Transverse colon (tissue), 4 donors: ENCODE results near the gene KAT7. TPM values are rescaled to one million over a fixed set of nuclear protein-coding genes. Genes with fewer than 3 reads are reported as not detected.

Experiments used
- DNase-seq: peaks from one replicate; pipeline ENCODE4 v3.0.0-alpha.2; 2019
- H3K27ac ChIP-seq, 4 donors: fragments of 200-600 bp; sonication (generic); 2 replicates each; pipeline ENCODE4 v1.5.1; 2016 to 2018; ENCODE audit warnings: inconsistent platforms in 4 of 4
- H3K27me3 ChIP-seq: fragments of 200-600 bp; sonication (generic); 2 replicates; pipeline ENCODE4 v1.5.1; 2017; ENCODE audit warnings: inconsistent platforms
- H3K36me3 ChIP-seq, 4 donors: fragments of 200-600 bp; sonication (generic); 2 replicates each; pipeline ENCODE4 v1.5.1; 2017 to 2019; ENCODE audit warnings: inconsistent platforms in 4 of 4
- H3K4me1 ChIP-seq, 4 donors: fragments of 200-600 bp; sonication (generic); 2 replicates each; pipeline ENCODE4 v1.5.1; 2017 to 2020; ENCODE audit warnings: inconsistent platforms in 4 of 4
- H3K4me3 ChIP-seq, 4 donors: fragments of 200-600 bp; sonication (generic); 1 replicate in 1 of 4; 2 replicates in 3 of 4; pipeline versions ENCODE4 v1.5.1 to v1.6.1; 2017 to 2019; ENCODE audit warnings: inconsistent platforms in 4 of 4
- H3K9me3 ChIP-seq, 2 donors: fragments of 200-600 bp; sonication (generic); 2 replicates each; pipeline ENCODE4 v1.5.1; 2017 to 2019; ENCODE audit warnings: inconsistent platforms in 2 of 2
- EP300 ChIP-seq: sonication (generic); formaldehyde crosslinking; IDR thresholded peaks from one replicate; pipeline ENCODE4 v1.6.1; 2017; ENCODE audit warnings: antibody characterized with exemption, low read depth
- POLR2A ChIP-seq: fragments of 450-650 bp; IDR thresholded peaks from one replicate; pipeline ENCODE4 v1.6.1; 2016; ENCODE audit warnings: antibody characterized with exemption, mild to moderate bottlenecking, moderate library complexity
- POLR2AphosphoS5 ChIP-seq, 3 donors: sonication (generic); formaldehyde crosslinking; IDR thresholded peaks; one replicate each; pipeline ENCODE4 v1.6.1; 2016; ENCODE audit warnings: antibody characterized with exemption in 3 of 3
- WGBS, 2 donors: methylation state at CpG; one replicate each; pipeline ENCODE4 v1.1.5; 2018; ENCODE audit warnings: low coverage in 1 of 2; 5-methylcytosine and 5-hydroxymethylcytosine counted together
- in situ Hi-C, 4 donors: fragments of 200-750 bp; cut with MboI; loops; one replicate each; pipeline versions ENCODE4 v1.15.0 to v1.15.1; 2017; ENCODE audit warnings: low sequenced_read_pairs in 3 of 4, low pct_ligation_motif_present in 1 of 4, low pct_unique_long_range_greater_than_20kb in 1 of 4
- intact Hi-C: fragments of 100-400 bp; cut with DNase I; formaldehyde crosslinking; loops from one replicate; pipeline ENCODE4 v1.15.1; 2023; ENCODE audit warnings: low total_unique reads
- total RNA-seq, 4 donors: library from RNA; depleted of rRNA; stranded (reverse); fragments of >200 nt; gene quantifications; one replicate each; pipeline ENCODE4 v1.1.0, GENCODE V29; 2016
- TF ChIP-seq, protein P1 (sequence below), 5 experiments: fragments of 200-600 bp in 3 of 5; fragments of 450-650 bp in 2 of 5; sonication (generic) in 3 of 5; IDR thresholded peaks; 1 replicate in 2 of 5; 2 replicates in 3 of 5; pipeline ENCODE4 v1.5.1; 2016 to 2017; ENCODE audit warnings: antibody characterized with exemption in 5 of 5, inconsistent platforms in 3 of 5, mild to moderate bottlenecking in 2 of 5, moderate library complexity in 1 of 5

The KAT7 gene
- total RNA-seq, 4 donors from 2014 or later: 21.3 to 54.2 (median 32.8) TPM

DNA sequence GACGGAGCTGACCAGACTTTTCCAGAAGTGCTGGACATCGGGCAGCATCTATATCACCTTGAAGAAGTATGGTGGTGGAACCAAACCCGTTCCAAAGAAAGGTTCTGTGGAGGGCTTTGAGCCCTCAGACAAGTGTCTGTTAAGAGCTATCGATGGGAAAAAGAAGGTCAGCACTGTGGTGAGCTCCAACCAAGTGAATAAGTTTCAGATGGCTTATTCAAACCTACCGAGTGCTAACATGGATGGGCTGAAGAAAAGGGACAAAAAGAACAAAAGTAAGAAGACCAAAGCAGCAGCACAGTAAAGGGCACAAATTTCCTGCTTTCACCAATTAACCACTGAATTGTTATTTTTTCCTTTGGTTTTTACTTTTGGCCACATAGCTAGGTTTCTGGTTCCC is 6.9 kb downstream of the KAT7 start:
- 62 to 81% methylated on average over 5 of the region's 5 CpGs for WGBS, 2 donors
- peaks cover 0 to 73% (median 25%) of the 10 kb centered on the region in 4 donors for H3K36me3 ChIP-seq

DNA sequence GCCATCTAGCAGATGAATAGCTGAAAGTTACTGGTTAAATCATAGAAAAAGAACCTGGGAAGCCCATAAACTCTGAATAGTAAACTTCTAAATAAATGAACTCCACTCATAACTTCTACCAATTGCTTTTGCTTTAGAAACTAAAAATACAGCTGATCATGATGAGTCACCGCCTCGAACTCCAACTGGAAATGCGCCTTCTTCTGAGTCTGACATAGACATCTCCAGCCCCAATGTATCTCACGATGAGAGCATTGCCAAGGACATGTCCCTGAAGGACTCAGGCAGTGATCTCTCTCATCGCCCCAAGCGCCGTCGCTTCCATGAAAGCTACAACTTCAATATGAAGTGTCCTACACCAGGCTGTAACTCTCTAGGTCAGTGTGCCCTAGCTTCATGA is 9.7 kb downstream of the KAT7 start:
- peaks cover 0 to 75% (median 25%) of the 10 kb centered on the region in 4 donors for H3K36me3 ChIP-seq

More for the DNA sequence above, 6.9 kb downstream of the KAT7 start:
- no peaks in the 10 kb centered on the region for H3K27me3 ChIP-seq
- H3K4me3 ChIP-seq: no peak overlapping the region
- intact Hi-C loops: no loop called here
- H3K4me1 ChIP-seq: peaks cover 0 to 38% (median 8%) of the 10 kb centered on the region in 4 donors
- no peak for DNase-seq
- no peak overlapping the region for H3K27ac ChIP-seq
- TF ChIP-seq POLR2AphosphoS5 (IDR thresholded peaks at IDR 0.05): no peak
- TF ChIP-seq POLR2A: no peak
- TF ChIP-seq, protein P1, sequence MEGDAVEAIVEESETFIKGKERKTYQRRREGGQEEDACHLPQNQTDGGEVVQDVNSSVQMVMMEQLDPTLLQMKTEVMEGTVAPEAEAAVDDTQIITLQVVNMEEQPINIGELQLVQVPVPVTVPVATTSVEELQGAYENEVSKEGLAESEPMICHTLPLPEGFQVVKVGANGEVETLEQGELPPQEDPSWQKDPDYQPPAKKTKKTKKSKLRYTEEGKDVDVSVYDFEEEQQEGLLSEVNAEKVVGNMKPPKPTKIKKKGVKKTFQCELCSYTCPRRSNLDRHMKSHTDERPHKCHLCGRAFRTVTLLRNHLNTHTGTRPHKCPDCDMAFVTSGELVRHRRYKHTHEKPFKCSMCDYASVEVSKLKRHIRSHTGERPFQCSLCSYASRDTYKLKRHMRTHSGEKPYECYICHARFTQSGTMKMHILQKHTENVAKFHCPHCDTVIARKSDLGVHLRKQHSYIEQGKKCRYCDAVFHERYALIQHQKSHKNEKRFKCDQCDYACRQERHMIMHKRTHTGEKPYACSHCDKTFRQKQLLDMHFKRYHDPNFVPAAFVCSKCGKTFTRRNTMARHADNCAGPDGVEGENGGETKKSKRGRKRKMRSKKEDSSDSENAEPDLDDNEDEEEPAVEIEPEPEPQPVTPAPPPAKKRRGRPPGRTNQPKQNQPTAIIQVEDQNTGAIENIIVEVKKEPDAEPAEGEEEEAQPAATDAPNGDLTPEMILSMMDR (IDR thresholded peaks at IDR 0.05): no peak
- no peak for TF ChIP-seq EP300
- in situ Hi-C loops: no loop called here
- H3K9me3 ChIP-seq: no peaks in the 10 kb centered on the region

DNA sequence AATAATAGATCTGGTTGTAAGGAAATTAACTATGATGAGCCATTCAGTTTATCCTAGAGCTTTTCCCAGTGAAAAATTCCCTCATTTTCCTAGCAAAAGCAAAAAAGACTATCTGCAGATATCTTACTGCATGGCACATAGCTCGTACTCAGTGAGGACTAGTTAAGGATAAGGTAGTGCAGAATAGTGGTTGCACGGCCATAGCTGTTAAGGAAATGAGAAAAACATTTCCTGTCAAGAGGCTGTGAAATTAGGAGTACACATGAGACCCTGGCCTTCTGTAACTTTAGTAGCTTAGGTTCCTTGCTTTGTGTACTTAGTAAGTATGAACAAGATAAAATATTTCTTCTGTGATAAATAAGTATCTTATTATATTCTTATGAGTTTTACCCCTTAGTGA is 10.3 kb downstream of the KAT7 start:
- in situ Hi-C loops (no loop called here), intact Hi-C loops (no loop called here)
- no peak overlapping the region for H3K27ac ChIP-seq
- no peak overlapping the region for H3K4me3 ChIP-seq
- DNase-seq: no peak
- TF ChIP-seq, protein P1 (IDR thresholded peaks at IDR 0.05): no peak
- TF ChIP-seq POLR2A: no peak
- TF ChIP-seq POLR2AphosphoS5 (IDR thresholded peaks at IDR 0.05): no peak
- no peak for TF ChIP-seq EP300
- whole genome bisulfite sequencing, 2 donors: 70 to 83% methylated on average over 2 of the region's 2 CpGs
- no peaks in the 10 kb centered on the region for H3K27me3 ChIP-seq
- no peaks in the 10 kb centered on the region for H3K9me3 ChIP-seq
- H3K36me3 ChIP-seq: peaks cover 0 to 71% (median 25%) of the 10 kb centered on the region in 4 donors
- peaks cover 0 to 8% (median 0%) of the 10 kb centered on the region in 4 donors for H3K4me1 ChIP-seq

More for the DNA sequence above, 9.7 kb downstream of the KAT7 start:
- Histone ChIP-seq H3K9me3 (no peaks in the 10 kb centered on the region), H3K27ac (no peak overlapping the region), H3K4me3 (no peak overlapping the region), H3K27me3 (no peaks in the 10 kb centered on the region), H3K4me1 (peaks cover 0 to 12% (median under 1%) of the 10 kb centered on the region in 4 donors)
- TF ChIP-seq POLR2A: no peak
- TF ChIP-seq, protein P1 (IDR thresholded peaks at IDR 0.05): no peak
- no peak for TF ChIP-seq POLR2AphosphoS5 (IDR thresholded peaks at IDR 0.05)
- TF ChIP-seq EP300: no peak
- in situ Hi-C loops: no loop called here
- DNase-seq: no peak
- WGBS, 2 donors: 85 to 92% methylated on average over 8 of the region's 8 CpGs
- intact Hi-C loops: no loop called here

DNA sequence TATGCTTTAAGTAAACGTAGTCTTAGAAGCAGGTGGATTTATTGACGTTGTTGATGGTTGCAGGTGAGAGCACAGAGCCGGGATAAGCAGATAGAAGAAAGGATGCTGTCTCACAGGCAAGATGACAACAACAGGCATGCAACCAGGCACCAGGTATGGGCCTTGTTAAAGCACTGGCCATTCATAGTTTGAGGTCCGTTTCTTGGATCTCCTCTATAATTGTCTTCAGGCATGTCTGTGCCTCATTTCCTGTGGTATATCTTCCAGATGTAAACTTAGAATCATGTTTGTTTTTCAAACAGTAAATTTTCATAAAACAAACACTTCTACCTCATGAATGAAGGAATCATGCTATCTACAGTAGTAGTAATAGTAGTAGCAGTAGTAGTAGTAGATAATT is 20.6 kb downstream of the KAT7 start:
- Histone ChIP-seq H3K4me1 (no peaks in the 10 kb centered on the region), H3K4me3 (no peak overlapping the region), H3K9me3 (no peaks in the 10 kb centered on the region), H3K27me3 (no peaks in the 10 kb centered on the region), H3K36me3 (peaks cover 0 to 74% (median 25%) of the 10 kb centered on the region in 4 donors), H3K27ac (no peak overlapping the region)
- 48 to 68% methylated on average over 4 of the region's 4 CpGs for WGBS, 2 donors
- TF ChIP-seq, protein P1 (IDR thresholded peaks at IDR 0.05): no peak
- TF ChIP-seq EP300: no peak
- no peak for TF ChIP-seq POLR2A
- no peak for TF ChIP-seq POLR2AphosphoS5 (IDR thresholded peaks at IDR 0.05)
- DNase-seq: no peak
- intact Hi-C loops: no loop called here
- in situ Hi-C loops: no loop called here
